Amniotic epithelial cell (primary cell): Measurements from ENCODE around the gene ARNT2.

Experiments
- DNase-seq: peaks from one replicate; pipeline ENCODE4 v3.0.0-alpha.2; 2010; ENCODE audit warnings: low read depth

ARNT2 gene

GRCh38 chr15:80556694-80557367, 152.6 kb downstream of the ARNT2 start:
- peak; percentile 54 for DNase-seq

GRCh38 chr15:80557441-80558234, 153.5 kb downstream of the ARNT2 start:
- no peak for DNase-seq

GRCh38 chr15:80558631-80559319, 154.6 kb downstream of the ARNT2 start:
- DNase-seq = no peak

GRCh38 chr15:80559320-80559693, 155.1 kb downstream of the ARNT2 start:
- no peak for DNase-seq

- DNase-seq = no peak
Measured at GRCh38 chr15:80559761-80560160, 155.6 kb downstream of the ARNT2 start.

GRCh38 chr15:80560601-80561400, 156.6 kb downstream of the ARNT2 start:
- DNase-seq = no peak

- peak; percentile 44 for DNase-seq
Measured at GRCh38 chr15:80561500-80561899, 157.3 kb downstream of the ARNT2 start.

- DNase-seq = no peak
Measured at GRCh38 chr15:80562033-80562432, 157.9 kb downstream of the ARNT2 start.

GRCh38 chr15:80562846-80563245, 158.7 kb downstream of the ARNT2 start:
- DNase-seq = no peak

- DNase-seq = no peak
Measured at GRCh38 chr15:80563372-80563997, 159.3 kb downstream of the ARNT2 start.

GRCh38 chr15:80564056-80564455, 159.9 kb downstream of the ARNT2 start:
- DNase-seq = no peak

- no peak for DNase-seq
Measured at GRCh38 chr15:80565398-80565797, 161.2 kb downstream of the ARNT2 start.

- DNase-seq = no peak
Measured at GRCh38 chr15:80565988-80566387, 161.8 kb downstream of the ARNT2 start.

- DNase-seq = peak; percentile 81
Measured at GRCh38 chr15:80567721-80568157, 163.6 kb downstream of the ARNT2 start.

GRCh38 chr15:80568298-80568697, 164.1 kb downstream of the ARNT2 start:
- no peak for DNase-seq

- DNase-seq = no peak
Measured at GRCh38 chr15:80568876-80569605, 164.9 kb downstream of the ARNT2 start.

- DNase-seq = no peak
Measured at GRCh38 chr15:80569656-80570055, 165.5 kb downstream of the ARNT2 start.

GRCh38 chr15:80570553-80570952, 166.4 kb downstream of the ARNT2 start:
- no peak for DNase-seq

GRCh38 chr15:80572337-80572736, 168.2 kb downstream of the ARNT2 start:
- no peak for DNase-seq

- no peak for DNase-seq
Measured at GRCh38 chr15:80573606-80574005, 169.4 kb downstream of the ARNT2 start.

- no peak for DNase-seq
Measured at GRCh38 chr15:80574590-80574989, 170.4 kb downstream of the ARNT2 start.
